Neural cell (in vitro differentiated cells): Measurements from ENCODE around the gene TARS2.

Experiments used
- EP300 ChIP-seq: fragments of 450-650 bp; conservative IDR thresholded peaks from 2 replicates; pipeline ENCODE4 v1.6.1; 2014; ENCODE audit warnings: antibody characterized with exemption, mild to moderate bottlenecking, moderate library complexity; ENCODE audit not compliant: poor library complexity, severe bottlenecking
- EZH2 ChIP-seq: fragments of 200-600, 300-800 bp; shearing (Covaris generic), sonication (generic); IDR thresholded peaks from 2 replicates; pipeline ENCODE4 v1.6.1; 2014; ENCODE audit warnings: antibody characterized with exemption, low read length, borderline replicate concordance, mild to moderate bottlenecking; ENCODE audit not compliant: insufficient read depth, poor library complexity, severe bottlenecking
- RAD21 ChIP-seq: fragments of 450-650 bp; conservative IDR thresholded peaks from 2 replicates; pipeline ENCODE4 v1.6.1; 2014; ENCODE audit warnings: antibody characterized with exemption, mild to moderate bottlenecking, moderate library complexity
- REST ChIP-seq: IDR thresholded peaks from 2 replicates; pipeline ENCODE4 v1.6.1; 2012; ENCODE audit warnings: borderline replicate concordance
- TF ChIP-seq, protein P1 (sequence below): fragments of 450-650 bp; IDR thresholded peaks from 2 replicates; pipeline ENCODE4 v1.5.1; 2014; ENCODE audit warnings: antibody characterized with exemption, mild to moderate bottlenecking, moderate library complexity; ENCODE audit not compliant: poor library complexity, severe bottlenecking

DNA sequence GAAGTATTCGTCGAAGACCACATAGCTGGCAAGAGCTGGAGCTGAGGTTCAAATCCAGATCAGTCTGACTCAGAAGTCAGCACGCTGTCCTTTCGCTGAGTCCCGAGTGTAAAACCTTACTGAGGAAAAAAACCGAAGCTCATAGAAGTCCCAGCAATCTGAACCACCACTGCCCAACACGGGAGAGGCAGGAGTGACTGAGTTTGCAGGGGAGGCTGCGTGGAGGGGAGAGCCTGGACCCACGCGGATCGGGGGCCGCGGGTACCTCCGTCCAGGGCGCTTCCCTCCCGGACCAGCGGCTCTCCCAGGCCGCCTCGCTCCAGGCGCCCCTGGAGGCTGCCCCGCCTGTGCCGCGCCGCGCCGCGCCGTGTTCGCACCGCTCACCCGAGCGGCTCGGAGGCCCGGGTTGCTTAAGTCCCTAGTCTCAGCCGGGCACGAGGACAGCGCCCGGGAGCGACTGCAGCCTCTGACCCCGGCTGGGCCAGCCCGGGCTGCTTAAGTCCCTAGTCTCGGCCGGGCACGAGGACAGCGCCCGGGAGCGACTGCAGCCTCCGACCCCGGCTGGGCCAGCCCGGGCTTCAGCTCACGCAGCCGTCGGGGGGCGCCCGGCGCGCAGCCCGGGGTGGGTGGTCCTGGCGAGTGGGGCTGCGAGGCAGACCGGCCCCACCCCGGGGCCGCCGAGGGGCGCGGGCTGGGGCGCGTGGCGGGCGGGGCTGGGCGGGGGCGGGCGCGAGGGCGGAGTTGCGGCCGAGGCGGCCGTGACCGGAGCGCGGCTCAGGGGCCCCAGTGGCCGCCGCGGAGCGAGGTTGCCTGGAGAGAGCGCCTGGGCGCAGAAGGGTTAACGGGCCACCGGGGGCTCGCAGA lies 61.6 kb downstream of the TARS2 start, which contains the start of gene ADAMTSL4:
- TF ChIP-seq, protein P1, sequence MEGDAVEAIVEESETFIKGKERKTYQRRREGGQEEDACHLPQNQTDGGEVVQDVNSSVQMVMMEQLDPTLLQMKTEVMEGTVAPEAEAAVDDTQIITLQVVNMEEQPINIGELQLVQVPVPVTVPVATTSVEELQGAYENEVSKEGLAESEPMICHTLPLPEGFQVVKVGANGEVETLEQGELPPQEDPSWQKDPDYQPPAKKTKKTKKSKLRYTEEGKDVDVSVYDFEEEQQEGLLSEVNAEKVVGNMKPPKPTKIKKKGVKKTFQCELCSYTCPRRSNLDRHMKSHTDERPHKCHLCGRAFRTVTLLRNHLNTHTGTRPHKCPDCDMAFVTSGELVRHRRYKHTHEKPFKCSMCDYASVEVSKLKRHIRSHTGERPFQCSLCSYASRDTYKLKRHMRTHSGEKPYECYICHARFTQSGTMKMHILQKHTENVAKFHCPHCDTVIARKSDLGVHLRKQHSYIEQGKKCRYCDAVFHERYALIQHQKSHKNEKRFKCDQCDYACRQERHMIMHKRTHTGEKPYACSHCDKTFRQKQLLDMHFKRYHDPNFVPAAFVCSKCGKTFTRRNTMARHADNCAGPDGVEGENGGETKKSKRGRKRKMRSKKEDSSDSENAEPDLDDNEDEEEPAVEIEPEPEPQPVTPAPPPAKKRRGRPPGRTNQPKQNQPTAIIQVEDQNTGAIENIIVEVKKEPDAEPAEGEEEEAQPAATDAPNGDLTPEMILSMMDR = peak; percentile 53
- TF ChIP-seq REST (no peak), EZH2 (no peak), EP300 (no peak), RAD21 (peak; percentile 9)
